PFSK-1 (cell line): ENCODE measurements around the gene SIGLEC15.

Experiments used
- POLR2AphosphoS5 ChIP-seq: IDR thresholded peaks from 2 replicates; pipeline ENCODE4 v1.6.1; 2012; ENCODE audit warnings: low read depth, mild to moderate bottlenecking, control low read depth, low read length, moderate library complexity
- TAF1 ChIP-seq: IDR thresholded peaks from 2 replicates; pipeline ENCODE4 v1.6.1; 2012; ENCODE audit warnings: low read length, control low read depth, borderline replicate concordance; ENCODE audit not compliant: insufficient read depth
- TF ChIP-seq, protein P1 (sequence below), 2 experiments: IDR thresholded peaks; 2 replicates each; pipeline versions ENCODE4 v1.6.1 to v1.8.0; 2011 to 2012; ENCODE audit warnings: low read depth in 2 of 2, low read length in 2 of 2, control low read depth in 1 of 2, inconsistent platforms in 1 of 2, mild to moderate bottlenecking in 1 of 2, moderate library complexity in 1 of 2; ENCODE audit not compliant: insufficient read depth in 1 of 2

DNA sequence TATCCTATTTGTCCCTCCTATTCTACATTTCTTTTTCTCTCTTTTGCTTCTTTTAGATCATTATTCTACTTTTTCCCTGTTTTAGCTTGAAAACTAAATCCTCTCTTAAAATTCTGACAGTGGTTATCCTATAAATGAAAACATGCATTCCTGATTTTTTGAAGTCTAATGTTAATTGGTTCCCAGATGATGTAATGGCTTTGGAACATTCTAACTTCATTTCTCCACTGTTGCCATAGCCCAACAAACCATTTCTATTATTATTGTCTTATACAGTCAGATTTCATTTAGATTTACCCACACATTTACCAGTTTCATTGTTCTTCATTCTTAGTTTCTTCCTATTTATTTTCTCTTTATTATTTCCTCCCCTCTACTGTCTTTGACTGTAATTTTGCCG is 36.5 kb downstream of the SIGLEC15 start:
- TF ChIP-seq, protein P1, sequence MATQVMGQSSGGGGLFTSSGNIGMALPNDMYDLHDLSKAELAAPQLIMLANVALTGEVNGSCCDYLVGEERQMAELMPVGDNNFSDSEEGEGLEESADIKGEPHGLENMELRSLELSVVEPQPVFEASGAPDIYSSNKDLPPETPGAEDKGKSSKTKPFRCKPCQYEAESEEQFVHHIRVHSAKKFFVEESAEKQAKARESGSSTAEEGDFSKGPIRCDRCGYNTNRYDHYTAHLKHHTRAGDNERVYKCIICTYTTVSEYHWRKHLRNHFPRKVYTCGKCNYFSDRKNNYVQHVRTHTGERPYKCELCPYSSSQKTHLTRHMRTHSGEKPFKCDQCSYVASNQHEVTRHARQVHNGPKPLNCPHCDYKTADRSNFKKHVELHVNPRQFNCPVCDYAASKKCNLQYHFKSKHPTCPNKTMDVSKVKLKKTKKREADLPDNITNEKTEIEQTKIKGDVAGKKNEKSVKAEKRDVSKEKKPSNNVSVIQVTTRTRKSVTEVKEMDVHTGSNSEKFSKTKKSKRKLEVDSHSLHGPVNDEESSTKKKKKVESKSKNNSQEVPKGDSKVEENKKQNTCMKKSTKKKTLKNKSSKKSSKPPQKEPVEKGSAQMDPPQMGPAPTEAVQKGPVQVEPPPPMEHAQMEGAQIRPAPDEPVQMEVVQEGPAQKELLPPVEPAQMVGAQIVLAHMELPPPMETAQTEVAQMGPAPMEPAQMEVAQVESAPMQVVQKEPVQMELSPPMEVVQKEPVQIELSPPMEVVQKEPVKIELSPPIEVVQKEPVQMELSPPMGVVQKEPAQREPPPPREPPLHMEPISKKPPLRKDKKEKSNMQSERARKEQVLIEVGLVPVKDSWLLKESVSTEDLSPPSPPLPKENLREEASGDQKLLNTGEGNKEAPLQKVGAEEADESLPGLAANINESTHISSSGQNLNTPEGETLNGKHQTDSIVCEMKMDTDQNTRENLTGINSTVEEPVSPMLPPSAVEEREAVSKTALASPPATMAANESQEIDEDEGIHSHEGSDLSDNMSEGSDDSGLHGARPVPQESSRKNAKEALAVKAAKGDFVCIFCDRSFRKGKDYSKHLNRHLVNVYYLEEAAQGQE (IDR thresholded peaks at IDR 0.05; ENCODE audit: insufficient read depth in 1 of 2, low read depth in 2 of 2, low read length in 2 of 2), result no peak
- TF ChIP-seq POLR2AphosphoS5 (no peak), TAF1 (no peak)
